ENCODE measurements around the gene EXOC2. TPM values are rescaled to one million over a fixed set of nuclear protein-coding genes. Genes with fewer than 3 reads are reported as not detected.

EXOC2 gene
- total RNA-seq, 1 experiment from 2014 or later: 45.7 TPM

DNA sequence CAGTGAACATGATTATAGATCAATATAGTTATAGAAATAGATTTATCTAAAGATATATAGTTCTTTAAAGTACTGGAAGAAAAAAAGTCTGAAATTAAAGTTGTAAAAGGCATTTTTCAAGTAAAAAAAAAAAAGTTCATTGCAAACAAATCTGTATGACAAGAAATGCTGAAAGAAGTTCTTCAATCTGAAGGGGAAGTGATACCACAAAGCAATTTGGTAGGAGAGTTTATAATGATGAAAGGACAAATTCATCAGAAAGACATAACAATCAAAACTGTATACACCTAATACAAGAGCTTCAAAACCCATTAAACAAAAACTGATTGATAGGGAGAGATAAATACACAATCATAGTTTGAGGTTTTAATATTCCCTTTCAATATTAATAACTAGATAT is 50.1 kb downstream of the EXOC2 start:
- POLR2A ChIA-PET: no interaction called here
- no peak for DNase-seq (ENCODE audit: low spot score)
- CTCF ChIA-PET: no interaction called here
- H3K4me1 Mint-ChIP-seq: peaks cover 49% of the 10 kb centered on the region
- no peak for ATAC-seq
- no peak overlapping the region for H3K27ac Mint-ChIP-seq
- TF ChIP-seq, protein P1, sequence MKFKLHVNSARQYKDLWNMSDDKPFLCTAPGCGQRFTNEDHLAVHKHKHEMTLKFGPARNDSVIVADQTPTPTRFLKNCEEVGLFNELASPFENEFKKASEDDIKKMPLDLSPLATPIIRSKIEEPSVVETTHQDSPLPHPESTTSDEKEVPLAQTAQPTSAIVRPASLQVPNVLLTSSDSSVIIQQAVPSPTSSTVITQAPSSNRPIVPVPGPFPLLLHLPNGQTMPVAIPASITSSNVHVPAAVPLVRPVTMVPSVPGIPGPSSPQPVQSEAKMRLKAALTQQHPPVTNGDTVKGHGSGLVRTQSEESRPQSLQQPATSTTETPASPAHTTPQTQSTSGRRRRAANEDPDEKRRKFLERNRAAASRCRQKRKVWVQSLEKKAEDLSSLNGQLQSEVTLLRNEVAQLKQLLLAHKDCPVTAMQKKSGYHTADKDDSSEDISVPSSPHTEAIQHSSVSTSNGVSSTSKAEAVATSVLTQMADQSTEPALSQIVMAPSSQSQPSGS (CRISPR knock-in tag; IDR thresholded peaks at IDR 0.05; ENCODE audit: borderline replicate concordance, low read depth): no peak
- no peak for TF ChIP-seq ZNF671 (CRISPR knock-in tag; IDR thresholded peaks at IDR 0.05)
- TF ChIP-seq, protein P2, sequence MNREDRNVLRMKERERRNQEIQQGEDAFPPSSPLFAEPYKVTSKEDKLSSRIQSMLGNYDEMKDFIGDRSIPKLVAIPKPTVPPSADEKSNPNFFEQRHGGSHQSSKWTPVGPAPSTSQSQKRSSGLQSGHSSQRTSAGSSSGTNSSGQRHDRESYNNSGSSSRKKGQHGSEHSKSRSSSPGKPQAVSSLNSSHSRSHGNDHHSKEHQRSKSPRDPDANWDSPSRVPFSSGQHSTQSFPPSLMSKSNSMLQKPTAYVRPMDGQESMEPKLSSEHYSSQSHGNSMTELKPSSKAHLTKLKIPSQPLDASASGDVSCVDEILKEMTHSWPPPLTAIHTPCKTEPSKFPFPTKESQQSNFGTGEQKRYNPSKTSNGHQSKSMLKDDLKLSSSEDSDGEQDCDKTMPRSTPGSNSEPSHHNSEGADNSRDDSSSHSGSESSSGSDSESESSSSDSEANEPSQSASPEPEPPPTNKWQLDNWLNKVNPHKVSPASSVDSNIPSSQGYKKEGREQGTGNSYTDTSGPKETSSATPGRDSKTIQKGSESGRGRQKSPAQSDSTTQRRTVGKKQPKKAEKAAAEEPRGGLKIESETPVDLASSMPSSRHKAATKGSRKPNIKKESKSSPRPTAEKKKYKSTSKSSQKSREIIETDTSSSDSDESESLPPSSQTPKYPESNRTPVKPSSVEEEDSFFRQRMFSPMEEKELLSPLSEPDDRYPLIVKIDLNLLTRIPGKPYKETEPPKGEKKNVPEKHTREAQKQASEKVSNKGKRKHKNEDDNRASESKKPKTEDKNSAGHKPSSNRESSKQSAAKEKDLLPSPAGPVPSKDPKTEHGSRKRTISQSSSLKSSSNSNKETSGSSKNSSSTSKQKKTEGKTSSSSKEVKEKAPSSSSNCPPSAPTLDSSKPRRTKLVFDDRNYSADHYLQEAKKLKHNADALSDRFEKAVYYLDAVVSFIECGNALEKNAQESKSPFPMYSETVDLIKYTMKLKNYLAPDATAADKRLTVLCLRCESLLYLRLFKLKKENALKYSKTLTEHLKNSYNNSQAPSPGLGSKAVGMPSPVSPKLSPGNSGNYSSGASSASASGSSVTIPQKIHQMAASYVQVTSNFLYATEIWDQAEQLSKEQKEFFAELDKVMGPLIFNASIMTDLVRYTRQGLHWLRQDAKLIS (CRISPR knock-in tag; IDR thresholded peaks at IDR 0.05; ENCODE audit: borderline replicate concordance): no peak
- TF ChIP-seq, protein P3, sequence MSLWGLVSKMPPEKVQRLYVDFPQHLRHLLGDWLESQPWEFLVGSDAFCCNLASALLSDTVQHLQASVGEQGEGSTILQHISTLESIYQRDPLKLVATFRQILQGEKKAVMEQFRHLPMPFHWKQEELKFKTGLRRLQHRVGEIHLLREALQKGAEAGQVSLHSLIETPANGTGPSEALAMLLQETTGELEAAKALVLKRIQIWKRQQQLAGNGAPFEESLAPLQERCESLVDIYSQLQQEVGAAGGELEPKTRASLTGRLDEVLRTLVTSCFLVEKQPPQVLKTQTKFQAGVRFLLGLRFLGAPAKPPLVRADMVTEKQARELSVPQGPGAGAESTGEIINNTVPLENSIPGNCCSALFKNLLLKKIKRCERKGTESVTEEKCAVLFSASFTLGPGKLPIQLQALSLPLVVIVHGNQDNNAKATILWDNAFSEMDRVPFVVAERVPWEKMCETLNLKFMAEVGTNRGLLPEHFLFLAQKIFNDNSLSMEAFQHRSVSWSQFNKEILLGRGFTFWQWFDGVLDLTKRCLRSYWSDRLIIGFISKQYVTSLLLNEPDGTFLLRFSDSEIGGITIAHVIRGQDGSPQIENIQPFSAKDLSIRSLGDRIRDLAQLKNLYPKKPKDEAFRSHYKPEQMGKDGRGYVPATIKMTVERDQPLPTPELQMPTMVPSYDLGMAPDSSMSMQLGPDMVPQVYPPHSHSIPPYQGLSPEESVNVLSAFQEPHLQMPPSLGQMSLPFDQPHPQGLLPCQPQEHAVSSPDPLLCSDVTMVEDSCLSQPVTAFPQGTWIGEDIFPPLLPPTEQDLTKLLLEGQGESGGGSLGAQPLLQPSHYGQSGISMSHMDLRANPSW (CRISPR knock-in tag; conservative IDR thresholded peaks at IDR 0.05; ENCODE audit: low read depth): no peak
- TF ChIP-seq, protein P4, sequence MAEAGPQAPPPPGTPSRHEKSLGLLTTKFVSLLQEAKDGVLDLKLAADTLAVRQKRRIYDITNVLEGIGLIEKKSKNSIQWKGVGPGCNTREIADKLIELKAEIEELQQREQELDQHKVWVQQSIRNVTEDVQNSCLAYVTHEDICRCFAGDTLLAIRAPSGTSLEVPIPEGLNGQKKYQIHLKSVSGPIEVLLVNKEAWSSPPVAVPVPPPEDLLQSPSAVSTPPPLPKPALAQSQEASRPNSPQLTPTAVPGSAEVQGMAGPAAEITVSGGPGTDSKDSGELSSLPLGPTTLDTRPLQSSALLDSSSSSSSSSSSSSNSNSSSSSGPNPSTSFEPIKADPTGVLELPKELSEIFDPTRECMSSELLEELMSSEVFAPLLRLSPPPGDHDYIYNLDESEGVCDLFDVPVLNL (CRISPR knock-in tag; IDR thresholded peaks at IDR 0.05; ENCODE audit: borderline replicate concordance, low read depth): no peak
- TF ChIP-seq, protein P5, sequence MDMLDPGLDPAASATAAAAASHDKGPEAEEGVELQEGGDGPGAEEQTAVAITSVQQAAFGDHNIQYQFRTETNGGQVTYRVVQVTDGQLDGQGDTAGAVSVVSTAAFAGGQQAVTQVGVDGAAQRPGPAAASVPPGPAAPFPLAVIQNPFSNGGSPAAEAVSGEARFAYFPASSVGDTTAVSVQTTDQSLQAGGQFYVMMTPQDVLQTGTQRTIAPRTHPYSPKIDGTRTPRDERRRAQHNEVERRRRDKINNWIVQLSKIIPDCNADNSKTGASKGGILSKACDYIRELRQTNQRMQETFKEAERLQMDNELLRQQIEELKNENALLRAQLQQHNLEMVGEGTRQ (CRISPR knock-in tag; IDR thresholded peaks at IDR 0.05): no peak
- no peak for TF ChIP-seq OVOL2 (CRISPR knock-in tag; IDR thresholded peaks at IDR 0.05; ENCODE audit: borderline replicate concordance)
- TF ChIP-seq IRF2 (CRISPR knock-in tag; IDR thresholded peaks at IDR 0.05; ENCODE audit: borderline replicate concordance, low read depth): no peak
- TF ChIP-seq ZNF138 (CRISPR knock-in tag; conservative IDR thresholded peaks at IDR 0.05): no peak
- TF ChIP-seq, protein P6, sequence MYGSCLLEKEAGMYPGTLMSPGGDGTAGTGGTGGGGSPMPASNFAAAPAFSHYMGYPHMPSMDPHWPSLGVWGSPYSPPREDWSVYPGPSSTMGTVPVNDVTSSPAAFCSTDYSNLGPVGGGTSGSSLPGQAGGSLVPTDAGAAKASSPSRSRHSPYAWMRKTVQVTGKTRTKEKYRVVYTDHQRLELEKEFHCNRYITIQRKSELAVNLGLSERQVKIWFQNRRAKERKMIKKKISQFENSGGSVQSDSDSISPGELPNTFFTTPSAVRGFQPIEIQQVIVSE (CRISPR knock-in tag; IDR thresholded peaks at IDR 0.05; ENCODE audit: borderline replicate concordance): no peak
- no peak for TF ChIP-seq NR3C1 (CRISPR knock-in tag; conservative IDR thresholded peaks at IDR 0.05; ENCODE audit: low read depth)
- no peak for TF ChIP-seq NFYB (CRISPR knock-in tag; conservative IDR thresholded peaks at IDR 0.05; ENCODE audit: low read depth)
- no peak for TF ChIP-seq FOXK1 (CRISPR knock-in tag; IDR thresholded peaks at IDR 0.05)
- TF ChIP-seq ELF4 (CRISPR knock-in tag; IDR thresholded peaks at IDR 0.05; ENCODE audit: low read depth): no peak
- no peak for TF ChIP-seq NFATC4 (CRISPR knock-in tag; IDR thresholded peaks at IDR 0.05)
- TF ChIP-seq GRHL2 (CRISPR knock-in tag; IDR thresholded peaks at IDR 0.05; ENCODE audit: insufficient replicate concordance, severe bottlenecking): no peak
- TF ChIP-seq, protein P7, sequence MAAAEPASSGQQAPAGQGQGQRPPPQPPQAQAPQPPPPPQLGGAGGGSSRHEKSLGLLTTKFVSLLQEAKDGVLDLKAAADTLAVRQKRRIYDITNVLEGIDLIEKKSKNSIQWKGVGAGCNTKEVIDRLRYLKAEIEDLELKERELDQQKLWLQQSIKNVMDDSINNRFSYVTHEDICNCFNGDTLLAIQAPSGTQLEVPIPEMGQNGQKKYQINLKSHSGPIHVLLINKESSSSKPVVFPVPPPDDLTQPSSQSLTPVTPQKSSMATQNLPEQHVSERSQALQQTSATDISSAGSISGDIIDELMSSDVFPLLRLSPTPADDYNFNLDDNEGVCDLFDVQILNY (CRISPR knock-in tag; IDR thresholded peaks at IDR 0.05): no peak
- no peak for TF ChIP-seq NR1H2 (CRISPR knock-in tag; IDR thresholded peaks at IDR 0.05)
- no peak for TF ChIP-seq ZNF317 (CRISPR knock-in tag; IDR thresholded peaks at IDR 0.05; ENCODE audit: borderline replicate concordance, low read depth)
- TF ChIP-seq JAZF1 (CRISPR knock-in tag; IDR thresholded peaks at IDR 0.05): no peak
- no peak overlapping the region for H3K4me3 Mint-ChIP-seq
- peaks cover 12% of the 10 kb centered on the region for H3K9me3 Mint-ChIP-seq
- H3K36me3 Mint-ChIP-seq: peaks cover 14% of the 10 kb centered on the region
- no peaks in the 10 kb centered on the region for H3K27me3 Mint-ChIP-seq (ENCODE audit: low read depth)

Data from WTC11 (cell line).